Gastroesophageal sphincter (tissue), 4 donors: ENCODE measurements around the gene CDK11B. TPM values are rescaled to one million over a fixed set of nuclear protein-coding genes. Genes with fewer than 3 reads are reported as not detected.

Source experiments
- ATAC-seq: fragments of 150-250 bp; one replicate; pipeline ENCODE4 v1.9.1; 2016; ENCODE audit warnings: mild to moderate bottlenecking, moderate library complexity
- H3K27ac ChIP-seq, 4 donors: fragments of 200-600 bp; sonication (generic) in 3 of 4; 1 replicate in 3 of 4; 2 replicates in 1 of 4; pipeline ENCODE4 v1.5.1; 2016 to 2019
- H3K27me3 ChIP-seq: fragments of 200-600 bp; sonication (generic); one replicate; pipeline ENCODE4 v1.5.1; 2019
- H3K36me3 ChIP-seq, 2 donors: fragments of 200-600 bp; sonication (generic); one replicate each; pipeline ENCODE4 v1.5.1; 2019; ENCODE audit warnings: control low read depth in 1 of 2
- H3K4me1 ChIP-seq, 3 donors: fragments of 200-600 bp; sonication (generic); 1 replicate in 2 of 3; 2 replicates in 1 of 3; pipeline ENCODE4 v1.5.1; 2016 to 2019; ENCODE audit warnings: control low read depth in 2 of 3
- H3K4me3 ChIP-seq, 2 donors: fragments of 200-600 bp; sonication (generic); one replicate each; pipeline ENCODE4 v1.5.1; 2019; ENCODE audit warnings: mild to moderate bottlenecking in 1 of 2, moderate library complexity in 1 of 2
- H3K9me3 ChIP-seq, 3 donors: fragments of 200-600 bp; sonication (generic); one replicate each; pipeline ENCODE4 v1.5.1; 2017 to 2019; ENCODE audit warnings: control low read depth in 2 of 3
- EP300 ChIP-seq: sonication (generic); formaldehyde crosslinking; IDR thresholded peaks from one replicate; pipeline ENCODE4 v1.6.1; 2017; ENCODE audit warnings: antibody characterized with exemption, mild to moderate bottlenecking
- POLR2A ChIP-seq, 2 donors: fragments of 450-650 bp; IDR thresholded peaks; one replicate each; pipeline ENCODE4 v1.6.1; 2017; ENCODE audit warnings: antibody characterized with exemption in 2 of 2, mild to moderate bottlenecking in 2 of 2, moderate library complexity in 1 of 2
- POLR2AphosphoS5 ChIP-seq: sonication (generic); formaldehyde crosslinking; IDR thresholded peaks from one replicate; pipeline ENCODE4 v1.6.1; 2017; ENCODE audit warnings: antibody characterized with exemption
- WGBS, 2 donors: methylation state at CpG; one replicate each; pipeline ENCODE4 v1.1.5; 2018; ENCODE audit warnings: low coverage in 1 of 2; 5-methylcytosine and 5-hydroxymethylcytosine counted together
- total RNA-seq, 4 donors: library from RNA; depleted of rRNA; stranded (reverse); fragments of >200 nt; gene quantifications; one replicate each; pipeline ENCODE4 v1.1.0, GENCODE V29; 2016
- TF ChIP-seq, protein P1 (sequence below), 4 experiments: fragments of 200-600 bp in 2 of 4; fragments of 450-650 bp in 2 of 4; sonication (generic) in 1 of 4; IDR thresholded peaks; one replicate each; pipeline ENCODE4 v1.5.1; 2017 to 2019; ENCODE audit warnings: antibody characterized with exemption in 4 of 4, mild to moderate bottlenecking in 2 of 4, moderate library complexity in 2 of 4

The CDK11B gene
- total RNA-seq, 4 donors from 2014 or later: 19.2 to 59.3 (median 25.4) TPM

DNA sequence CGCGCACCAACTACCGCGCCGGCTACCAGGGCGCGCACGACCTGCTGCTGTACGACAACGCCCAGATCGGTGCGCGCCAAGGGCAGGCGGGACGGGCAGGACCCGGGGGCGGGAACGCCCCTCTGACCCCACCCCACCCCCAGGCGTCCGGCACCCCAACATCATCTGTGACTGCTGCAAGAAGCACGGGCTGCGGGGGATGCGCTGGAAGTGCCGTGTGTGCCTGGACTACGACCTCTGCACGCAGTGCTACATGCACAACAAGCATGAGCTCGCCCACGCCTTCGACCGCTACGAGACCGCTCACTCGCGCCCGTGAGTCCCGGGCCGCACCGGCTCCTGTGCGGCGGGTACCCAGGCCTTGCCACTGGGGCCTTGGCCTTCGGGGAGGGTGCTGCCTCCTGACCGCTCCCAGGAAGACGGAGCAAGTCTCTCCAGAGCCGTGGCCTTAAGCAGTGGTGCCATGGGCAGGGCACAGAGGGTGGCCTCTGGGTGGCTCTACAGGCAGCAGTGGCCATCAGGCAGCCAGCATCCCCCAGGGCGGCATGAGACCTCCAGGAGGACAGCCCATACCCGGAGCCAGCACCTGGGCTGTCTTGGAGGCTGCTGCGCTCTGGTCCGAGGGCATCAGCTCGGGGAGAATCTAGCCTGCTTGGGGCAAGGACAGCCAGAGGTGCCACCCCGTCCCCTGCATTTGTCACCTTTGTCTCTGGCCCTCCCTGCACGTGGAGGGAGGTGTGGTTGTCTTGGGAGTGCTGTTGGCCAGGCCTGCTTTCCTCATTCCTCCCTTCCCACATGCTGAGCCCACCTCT, 35.0 kb downstream of the CDK11B start:
- no peak for ATAC-seq
- TF ChIP-seq EP300: no peak
- TF ChIP-seq, protein P1, sequence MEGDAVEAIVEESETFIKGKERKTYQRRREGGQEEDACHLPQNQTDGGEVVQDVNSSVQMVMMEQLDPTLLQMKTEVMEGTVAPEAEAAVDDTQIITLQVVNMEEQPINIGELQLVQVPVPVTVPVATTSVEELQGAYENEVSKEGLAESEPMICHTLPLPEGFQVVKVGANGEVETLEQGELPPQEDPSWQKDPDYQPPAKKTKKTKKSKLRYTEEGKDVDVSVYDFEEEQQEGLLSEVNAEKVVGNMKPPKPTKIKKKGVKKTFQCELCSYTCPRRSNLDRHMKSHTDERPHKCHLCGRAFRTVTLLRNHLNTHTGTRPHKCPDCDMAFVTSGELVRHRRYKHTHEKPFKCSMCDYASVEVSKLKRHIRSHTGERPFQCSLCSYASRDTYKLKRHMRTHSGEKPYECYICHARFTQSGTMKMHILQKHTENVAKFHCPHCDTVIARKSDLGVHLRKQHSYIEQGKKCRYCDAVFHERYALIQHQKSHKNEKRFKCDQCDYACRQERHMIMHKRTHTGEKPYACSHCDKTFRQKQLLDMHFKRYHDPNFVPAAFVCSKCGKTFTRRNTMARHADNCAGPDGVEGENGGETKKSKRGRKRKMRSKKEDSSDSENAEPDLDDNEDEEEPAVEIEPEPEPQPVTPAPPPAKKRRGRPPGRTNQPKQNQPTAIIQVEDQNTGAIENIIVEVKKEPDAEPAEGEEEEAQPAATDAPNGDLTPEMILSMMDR (IDR thresholded peaks at IDR 0.05): no peak
- no peak for TF ChIP-seq POLR2AphosphoS5
- TF ChIP-seq POLR2A (IDR thresholded peaks at IDR 0.05): no peak
- peaks cover 6% of the 10 kb centered on the region for H3K27me3 ChIP-seq
- H3K36me3 ChIP-seq: peaks cover 0 to 62% of the 10 kb centered on the region in 2 donors
- no peak overlapping the region for H3K27ac ChIP-seq
- H3K4me3 ChIP-seq: no peak overlapping the region
- peaks cover 0 to 35% (median 0%) of the 10 kb centered on the region in 3 donors for H3K4me1 ChIP-seq
- no peaks in the 10 kb centered on the region for H3K9me3 ChIP-seq
- 100% methylated on average over 1 of the region's 51 CpGs; no CpG with 5 or more reads in 1 of the 2 donors for WGBS, 2 donors

DNA sequence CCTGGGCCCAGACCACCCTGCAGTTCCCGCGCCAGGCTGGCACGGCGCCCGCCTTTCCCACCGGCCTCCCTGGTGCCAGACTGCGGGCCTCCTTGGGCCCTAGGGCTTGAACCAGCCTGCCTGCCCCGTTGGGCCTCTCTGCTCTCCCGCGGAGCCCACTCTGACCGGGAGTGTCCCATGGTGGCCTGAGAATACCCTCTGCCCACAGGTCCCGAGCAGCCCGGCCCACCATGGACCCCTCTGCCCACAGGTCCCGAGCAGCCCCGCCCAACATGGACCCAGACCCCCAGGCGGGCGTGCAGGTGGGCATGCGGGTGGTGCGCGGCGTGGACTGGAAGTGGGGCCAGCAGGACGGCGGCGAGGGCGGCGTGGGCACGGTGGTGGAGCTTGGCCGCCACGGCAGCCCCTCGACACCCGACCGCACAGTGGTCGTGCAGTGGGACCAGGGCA, 35.6 kb downstream of the CDK11B start:
- Histone ChIP-seq H3K27me3 (no peaks in the 10 kb centered on the region), H3K4me3 (no peak overlapping the region), H3K4me1 (peaks cover 0 to 35% (median 0%) of the 10 kb centered on the region in 3 donors), H3K9me3 (no peaks in the 10 kb centered on the region), H3K27ac (no peak overlapping the region), H3K36me3 (peaks cover 0 to 62% of the 10 kb centered on the region in 2 donors)
- WGBS, 2 donors: 94% methylated on average over 7 of the region's 33 CpGs; no CpG with 5 or more reads in 1 of the 2 donors
- no peak for ATAC-seq
- no peak for TF ChIP-seq POLR2A (IDR thresholded peaks at IDR 0.05)
- no peak for TF ChIP-seq POLR2AphosphoS5
- TF ChIP-seq, protein P1 (IDR thresholded peaks at IDR 0.05): no peak
- TF ChIP-seq EP300: no peak

DNA sequence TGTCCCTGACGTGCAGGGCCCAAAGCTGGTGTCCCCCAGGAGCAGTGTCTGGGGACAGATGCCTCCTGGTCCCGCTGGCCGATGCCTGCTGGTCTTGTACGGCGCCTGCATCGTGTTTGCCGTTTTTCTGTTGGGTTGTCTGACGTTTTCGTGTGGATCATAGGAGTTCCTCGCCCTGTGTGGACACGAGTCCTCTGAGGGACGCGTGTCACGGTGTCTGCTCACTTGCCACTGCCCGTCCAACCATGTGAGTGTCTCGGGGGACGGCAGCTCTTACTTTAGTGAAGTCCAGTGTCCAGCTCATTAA, 36.1 kb downstream of the CDK11B start:
- TF ChIP-seq EP300 (no peak), POLR2A (IDR thresholded peaks at IDR 0.05) (no peak)
- TF ChIP-seq, protein P1 (IDR thresholded peaks at IDR 0.05): no peak

DNA sequence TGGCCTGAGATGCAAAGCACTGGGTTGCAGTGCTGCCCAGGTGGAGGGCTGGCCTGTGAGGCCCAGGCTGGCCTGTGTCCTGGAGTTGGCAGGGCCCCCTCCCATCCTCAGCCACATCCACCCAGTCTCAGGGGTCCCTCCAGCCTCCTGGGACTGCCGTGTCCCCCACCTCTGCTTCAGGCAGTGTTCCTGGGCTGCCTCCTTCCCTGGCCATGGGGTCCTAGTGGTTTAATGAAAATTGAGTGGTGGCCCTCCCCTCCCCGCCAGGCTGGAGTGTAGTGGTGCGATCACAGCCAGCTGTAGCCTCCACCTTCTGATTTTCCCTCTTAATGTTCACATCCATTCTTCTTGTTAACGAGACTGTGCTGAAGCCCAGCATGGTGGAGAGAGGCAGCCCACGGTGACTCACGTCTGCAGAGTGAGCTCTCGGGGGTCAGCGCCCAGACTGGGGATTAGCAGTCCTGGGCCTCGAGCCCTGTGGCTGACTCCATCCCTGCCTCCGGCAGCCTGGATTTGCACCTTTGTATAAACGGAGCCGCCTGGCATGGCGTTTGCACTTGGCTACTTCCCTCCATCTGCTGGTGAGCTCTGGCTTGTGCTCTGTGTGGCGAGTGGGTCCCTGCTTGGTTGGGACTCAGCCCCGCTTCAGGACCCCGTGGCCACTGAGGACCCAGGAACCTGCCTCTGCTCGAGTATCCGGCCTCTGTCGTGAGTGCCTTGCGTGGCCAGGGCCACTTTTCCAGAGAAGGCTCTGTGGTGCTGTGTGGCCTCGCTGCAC, 36.6 kb downstream of the CDK11B start:
- peaks cover 0 to 61% of the 10 kb centered on the region in 2 donors for H3K36me3 ChIP-seq
- TF ChIP-seq, protein P1 (IDR thresholded peaks at IDR 0.05): no peak
- TF ChIP-seq POLR2AphosphoS5 (peak; percentile 11), EP300 (no peak)
- no peak overlapping the region for H3K4me3 ChIP-seq
- H3K27me3 ChIP-seq: no peaks in the 10 kb centered on the region
- ATAC-seq: no peak
- H3K9me3 ChIP-seq: no peaks in the 10 kb centered on the region
- H3K27ac ChIP-seq: no peak overlapping the region
- WGBS, 2 donors: 44% methylated on average over 10 of the region's 21 CpGs; no CpG with 5 or more reads in 1 of the 2 donors
- peaks cover 0 to 42% (median 5%) of the 10 kb centered on the region in 3 donors for H3K4me1 ChIP-seq

More for the DNA sequence above, 36.1 kb downstream of the CDK11B start:
- WGBS, 2 donors: 86% methylated on average over 7 of the region's 17 CpGs; no CpG with 5 or more reads in 1 of the 2 donors
- H3K4me3 ChIP-seq: no peak overlapping the region
- ATAC-seq: no peak
- H3K4me1 ChIP-seq: peaks cover 0 to 36% (median 3%) of the 10 kb centered on the region in 3 donors
- H3K27me3 ChIP-seq: no peaks in the 10 kb centered on the region
- H3K27ac ChIP-seq: no peak overlapping the region
- H3K36me3 ChIP-seq: peaks cover 0 to 62% of the 10 kb centered on the region in 2 donors
- H3K9me3 ChIP-seq: no peaks in the 10 kb centered on the region
